Prostate gland (tissue), 2 donors: ENCODE data around the gene NINJ1.

Experiments used
- POLR2A ChIP-seq: fragments of 450-650 bp; IDR thresholded peaks from one replicate; pipeline ENCODE4 v1.6.1; 2016; ENCODE audit warnings: antibody characterized with exemption, mild to moderate bottlenecking
- POLR2AphosphoS5 ChIP-seq: sonication (generic); formaldehyde crosslinking; IDR thresholded peaks from one replicate; pipeline ENCODE4 v1.6.1; 2017; ENCODE audit warnings: antibody characterized with exemption
- TF ChIP-seq, protein P1 (sequence below), 4 experiments: fragments of 200-600 bp in 2 of 4; fragments of 450-650 bp in 2 of 4; sonication (generic) in 2 of 4; IDR thresholded peaks; 1 replicate in 3 of 4; 2 replicates in 1 of 4; pipeline ENCODE4 v1.5.1; 2016 to 2019; ENCODE audit warnings: antibody characterized with exemption in 4 of 4, mild to moderate bottlenecking in 2 of 4, moderate library complexity in 2 of 4

DNA sequence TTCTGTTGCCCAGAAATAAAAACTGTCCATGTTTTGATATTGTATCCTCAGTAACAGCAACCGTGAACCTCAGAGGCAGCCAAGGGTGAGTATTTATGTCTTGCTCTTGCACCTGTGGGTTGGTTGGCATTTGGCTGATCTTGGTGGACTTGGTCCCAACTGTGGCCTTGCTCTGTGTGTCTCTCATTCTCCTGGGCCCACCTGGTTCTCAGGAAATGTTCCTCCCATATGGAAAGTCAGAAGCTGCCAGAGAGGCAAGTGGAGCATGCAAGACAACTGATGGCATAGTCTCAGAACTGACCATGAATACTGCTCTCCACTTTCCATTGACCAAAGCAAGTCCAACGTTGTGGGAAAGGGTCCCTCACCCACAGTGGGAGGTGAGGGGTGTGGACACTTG is 13.6 kb upstream of the NINJ1 start:
- TF ChIP-seq POLR2A (no peak), POLR2AphosphoS5 (no peak)
- TF ChIP-seq, protein P1, sequence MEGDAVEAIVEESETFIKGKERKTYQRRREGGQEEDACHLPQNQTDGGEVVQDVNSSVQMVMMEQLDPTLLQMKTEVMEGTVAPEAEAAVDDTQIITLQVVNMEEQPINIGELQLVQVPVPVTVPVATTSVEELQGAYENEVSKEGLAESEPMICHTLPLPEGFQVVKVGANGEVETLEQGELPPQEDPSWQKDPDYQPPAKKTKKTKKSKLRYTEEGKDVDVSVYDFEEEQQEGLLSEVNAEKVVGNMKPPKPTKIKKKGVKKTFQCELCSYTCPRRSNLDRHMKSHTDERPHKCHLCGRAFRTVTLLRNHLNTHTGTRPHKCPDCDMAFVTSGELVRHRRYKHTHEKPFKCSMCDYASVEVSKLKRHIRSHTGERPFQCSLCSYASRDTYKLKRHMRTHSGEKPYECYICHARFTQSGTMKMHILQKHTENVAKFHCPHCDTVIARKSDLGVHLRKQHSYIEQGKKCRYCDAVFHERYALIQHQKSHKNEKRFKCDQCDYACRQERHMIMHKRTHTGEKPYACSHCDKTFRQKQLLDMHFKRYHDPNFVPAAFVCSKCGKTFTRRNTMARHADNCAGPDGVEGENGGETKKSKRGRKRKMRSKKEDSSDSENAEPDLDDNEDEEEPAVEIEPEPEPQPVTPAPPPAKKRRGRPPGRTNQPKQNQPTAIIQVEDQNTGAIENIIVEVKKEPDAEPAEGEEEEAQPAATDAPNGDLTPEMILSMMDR (IDR thresholded peaks at IDR 0.05): no peak
